GM04504 (cell line): ENCODE data around the gene PUSL1.
A peak's percentile ranks its signal among the peaks of the same experiment; 100 is the strongest.

Experiments
- DNase-seq: peaks from one replicate; pipeline ENCODE4 v3.0.0-alpha.2; 2012; ENCODE audit warnings: low read depth

The PUSL1 gene

GRCh38 chr1:1354271-1355247, 46.2 kb downstream of the PUSL1 start:
- DNase-seq = no peak

- no peak for DNase-seq
Observed at GRCh38 chr1:1355416-1355815, 47.0 kb downstream of the PUSL1 start.

GRCh38 chr1:1356166-1356795, 47.9 kb downstream of the PUSL1 start:
- no peak for DNase-seq

- no peak for DNase-seq
Observed at GRCh38 chr1:1356796-1357401, 48.5 kb downstream of the PUSL1 start.

GRCh38 chr1:1357871-1358432, 49.6 kb downstream of the PUSL1 start:
- DNase-seq = no peak

GRCh38 chr1:1358433-1359271, 50.3 kb downstream of the PUSL1 start, which contains the start of gene MXRA8:
Gene MXRA8 (minus strand): TSS chr1:1358555. CDS start chr1:1358504, 51 bp downstream.
- peak; percentile 84 for DNase-seq

GRCh38 chr1:1359308-1359663, 50.9 kb downstream of the PUSL1 start:
- no peak for DNase-seq

- DNase-seq = no peak
Observed at GRCh38 chr1:1359664-1360468, 51.5 kb downstream of the PUSL1 start.

- DNase-seq = peak; percentile 94
Observed at GRCh38 chr1:1360506-1361169, 52.2 kb downstream of the PUSL1 start.
